ENCODE measurements around the gene AGFG1.

The AGFG1 gene

DNA sequence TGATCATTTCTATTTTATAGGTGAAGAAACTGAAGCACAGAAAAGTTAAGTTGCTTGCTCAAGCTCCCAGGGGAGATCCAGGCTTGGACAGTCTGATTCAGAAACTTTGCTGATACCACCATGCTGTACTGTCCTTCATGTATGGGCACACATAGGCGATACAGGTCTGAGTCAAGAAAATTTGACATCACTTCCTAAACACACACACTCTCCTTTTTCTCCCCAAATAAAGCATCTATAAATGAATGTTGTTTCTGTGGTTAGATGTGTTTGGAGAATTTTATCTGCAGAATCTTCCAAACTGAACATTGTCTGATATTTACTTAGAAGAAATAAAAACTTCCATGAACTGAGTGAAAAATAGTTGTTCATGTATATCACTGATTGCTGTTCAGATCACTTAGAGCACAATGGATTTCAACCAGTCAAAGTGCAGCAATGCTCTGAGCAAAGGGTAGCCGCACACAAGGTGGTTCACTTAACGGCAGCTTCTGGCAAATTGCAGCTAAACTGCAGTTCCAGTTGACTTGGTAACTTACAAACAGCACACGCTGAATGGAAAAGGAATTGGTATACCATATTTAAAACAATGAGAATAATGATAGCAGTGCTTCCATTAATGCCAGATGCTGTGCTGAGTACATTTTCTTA is 10.0 kb upstream of the AGFG1 start:
- DNase-seq (ENCODE audit: low read depth in 2 of 3, low spot score in 1 of 3): no peak

DNA sequence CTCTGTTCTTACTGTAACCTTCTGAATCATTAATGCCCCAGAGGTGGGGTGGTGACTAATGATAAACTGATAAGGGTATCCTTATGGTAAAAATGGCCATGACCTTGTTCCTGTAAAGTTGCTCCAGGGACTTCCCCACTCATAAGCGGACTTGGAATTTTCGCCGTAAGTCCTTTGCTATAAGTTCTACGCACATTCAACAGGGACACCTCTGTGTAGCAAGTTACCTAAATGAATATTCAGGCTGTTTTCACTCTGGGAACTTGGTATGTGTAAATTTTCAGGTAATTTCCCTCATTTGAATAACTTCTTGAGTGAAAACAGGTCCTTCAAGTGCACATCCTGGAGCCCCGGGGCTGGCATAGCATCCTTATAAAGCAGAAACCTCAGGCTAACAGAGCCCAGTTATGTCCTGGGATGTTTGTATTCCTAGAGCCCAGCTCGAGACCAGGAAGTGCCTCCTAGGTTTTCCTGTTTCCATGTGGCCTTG is 9.4 kb upstream of the AGFG1 start:
- DNase-seq (ENCODE audit: low read depth in 2 of 3, low spot score in 1 of 3): no peak

DNA sequence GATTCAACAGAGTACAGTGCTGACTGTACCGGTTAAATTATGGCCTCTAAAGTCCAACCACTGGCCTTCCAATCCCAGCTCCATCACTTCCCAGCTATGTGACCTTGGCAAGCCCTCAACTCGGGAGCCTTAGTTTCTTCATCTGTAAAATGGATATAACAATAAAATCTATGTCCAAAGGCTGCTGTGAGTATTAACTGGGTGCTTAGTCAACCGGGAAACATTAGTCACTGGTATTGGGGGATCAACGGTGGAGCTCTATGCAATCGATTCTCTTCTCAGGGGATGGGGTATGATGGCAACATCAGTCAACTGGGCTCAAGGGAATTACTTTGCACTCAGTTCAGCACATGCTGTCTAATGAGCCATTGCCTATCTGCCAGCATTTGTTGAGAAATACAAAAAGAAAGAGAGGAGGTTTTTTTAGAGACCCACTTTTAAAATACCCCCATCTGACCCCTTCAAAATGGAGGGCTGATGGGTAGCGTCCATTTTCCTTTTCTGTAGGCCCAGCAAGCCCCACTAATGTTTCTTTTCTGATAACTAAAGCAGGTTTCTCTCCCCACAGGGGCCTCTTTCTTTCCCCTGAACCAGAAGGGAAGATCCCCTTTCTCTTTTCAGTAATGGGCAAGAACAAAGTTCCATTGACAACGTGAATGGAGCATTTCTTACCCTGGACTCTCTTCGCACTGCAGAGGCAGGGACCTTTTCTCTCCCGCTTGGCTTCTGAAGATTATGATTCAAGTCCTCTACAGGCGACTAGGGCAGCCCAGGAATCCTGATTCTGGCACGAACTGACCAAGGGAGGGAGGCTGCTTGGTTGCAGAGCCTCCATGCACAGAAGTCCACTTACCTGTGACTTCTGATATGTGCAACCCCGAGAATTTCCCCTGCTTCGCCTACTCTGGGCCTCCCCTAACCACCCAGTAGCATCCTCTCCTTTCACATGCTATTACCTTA is 8.7 kb upstream of the AGFG1 start:
- peak in 1 of 3 donors; percentile 44 for DNase-seq (ENCODE audit: low read depth in 2 of 3, low spot score in 1 of 3)

DNA sequence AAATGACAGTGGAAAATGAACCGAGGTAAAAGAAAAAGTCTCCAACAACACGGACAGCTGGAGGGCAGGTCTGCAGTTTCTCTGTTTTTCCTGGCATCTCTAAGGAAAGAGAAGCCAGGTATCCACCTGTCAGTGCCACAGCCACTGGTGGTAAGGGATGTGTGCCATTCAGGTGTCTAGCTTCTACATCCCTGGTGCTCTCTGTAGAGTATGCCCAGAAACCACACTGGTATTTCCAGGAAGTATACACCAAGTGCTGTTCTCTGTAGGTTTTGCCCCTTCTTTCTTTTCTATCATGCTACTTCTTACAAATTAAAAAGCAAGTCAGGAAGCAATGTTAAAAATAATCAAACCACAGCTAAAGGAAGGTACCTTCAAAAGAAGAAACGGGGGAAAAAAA is 7.6 kb upstream of the AGFG1 start:
- no peak for DNase-seq (ENCODE audit: low read depth in 2 of 3, low spot score in 1 of 3)

- DNase-seq (ENCODE audit: low read depth in 2 of 3, low spot score in 1 of 3): no peak
Measured at GRCh38 chr2:227464851-227465250, 7.1 kb upstream of the AGFG1 start.

DNA sequence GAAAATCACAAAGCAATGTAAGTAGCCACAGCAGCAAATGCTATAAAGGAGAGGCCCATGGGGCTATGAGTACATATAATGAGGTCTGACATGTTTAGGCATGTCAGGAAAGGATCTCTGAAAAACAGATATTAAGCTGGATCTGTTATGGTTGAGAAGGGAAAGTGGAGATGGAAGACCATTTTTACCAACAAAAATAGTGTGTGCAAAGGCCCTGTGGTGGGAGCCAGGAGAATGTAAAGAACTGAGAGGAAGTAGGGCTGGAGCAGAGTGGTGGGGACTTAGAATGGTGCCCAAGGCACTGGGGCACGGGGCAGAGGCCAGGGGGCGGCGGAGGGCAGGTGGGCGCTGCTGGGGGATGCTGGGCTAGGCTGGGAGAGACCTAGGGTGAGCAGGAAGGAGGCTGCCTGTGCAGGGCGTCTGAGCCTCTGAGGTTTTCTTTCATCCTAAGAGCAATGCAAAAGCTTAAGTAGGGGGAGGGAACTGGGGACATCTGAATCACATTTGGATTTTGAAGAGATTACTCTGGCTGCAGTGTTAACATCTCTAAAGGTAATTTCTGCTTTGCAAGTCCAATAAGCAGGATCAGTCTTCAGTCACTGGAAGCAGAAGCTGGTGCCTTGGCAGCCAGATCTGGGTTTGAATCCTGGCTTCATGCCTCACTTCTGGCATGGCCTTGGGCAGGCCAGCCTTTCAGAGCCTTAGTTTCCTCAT is 4.9 kb upstream of the AGFG1 start:
- no peak for DNase-seq (ENCODE audit: low read depth in 2 of 3, low spot score in 1 of 3)

DNA sequence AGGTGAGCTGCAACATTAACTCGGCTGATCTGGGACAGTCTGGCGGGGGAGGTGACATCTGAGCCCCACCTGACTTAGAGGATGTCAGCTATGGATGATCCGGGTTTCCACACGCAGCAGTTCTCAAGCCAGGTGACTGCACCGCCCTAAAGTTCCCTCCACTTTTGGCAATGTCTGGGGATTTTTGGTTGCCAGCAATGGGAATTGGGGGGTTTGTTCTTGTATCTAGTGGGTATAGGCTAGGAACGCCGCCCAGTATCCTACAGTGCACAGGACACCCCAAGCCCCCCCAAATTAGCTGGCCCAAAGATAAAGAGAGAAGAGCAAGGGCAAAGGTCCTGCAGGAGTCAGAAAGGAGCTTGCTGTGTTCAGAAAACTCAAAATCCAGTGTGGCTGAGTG is 544 bp upstream of the AGFG1 start:
- no peak for DNase-seq (ENCODE audit: low read depth in 2 of 3, low spot score in 1 of 3)

GRCh38 chr2:227472265-227473121 is 537 bp downstream of the AGFG1 start:
- no peak for DNase-seq (ENCODE audit: low read depth in 2 of 3, low spot score in 1 of 3)

- no peak for DNase-seq (ENCODE audit: low read depth in 2 of 3, low spot score in 1 of 3)
Measured at GRCh38 chr2:227473122-227473461, 1.1 kb downstream of the AGFG1 start.

DNA sequence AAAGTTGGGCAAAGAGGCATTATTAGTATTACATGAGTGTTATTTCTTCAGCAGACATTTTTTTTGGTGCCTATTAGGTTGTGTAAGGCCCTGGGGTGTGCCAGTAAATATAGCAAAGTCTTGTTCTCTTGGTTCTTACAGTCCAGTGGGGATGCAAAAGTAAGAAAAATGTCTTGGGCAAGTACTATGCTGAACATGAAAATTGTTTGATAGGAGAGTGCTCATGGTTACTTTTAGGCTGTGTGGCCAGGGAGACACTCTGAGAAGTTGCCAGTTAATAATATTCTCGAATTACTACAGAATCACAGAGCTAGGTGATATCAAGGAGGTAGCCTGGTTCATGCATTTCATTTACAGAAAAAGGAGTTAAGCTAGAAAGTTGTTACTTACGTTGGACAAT is 1.9 kb downstream of the AGFG1 start:
- DNase-seq (ENCODE audit: low read depth in 2 of 3, low spot score in 1 of 3): no peak

DNA sequence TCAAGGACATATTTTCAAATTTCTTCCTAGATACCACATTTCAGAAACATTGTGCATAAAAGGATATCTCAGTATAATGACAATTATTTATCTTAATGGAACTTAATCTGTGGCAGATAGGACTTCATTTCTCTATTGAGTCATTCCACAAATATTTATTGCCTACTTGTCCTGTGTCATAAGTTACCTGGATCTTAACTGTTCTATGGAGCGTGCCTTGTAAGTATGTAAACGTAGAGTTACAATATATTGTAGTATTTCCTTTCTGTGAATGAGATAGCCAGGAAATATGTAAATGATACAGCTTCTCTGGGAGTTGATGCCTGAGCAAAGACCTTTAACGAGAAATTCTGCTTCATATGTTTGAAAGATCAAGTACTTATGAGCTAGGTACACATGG is 2.5 kb downstream of the AGFG1 start:
- DNase-seq (ENCODE audit: low read depth in 2 of 3, low spot score in 1 of 3): no peak

DNA sequence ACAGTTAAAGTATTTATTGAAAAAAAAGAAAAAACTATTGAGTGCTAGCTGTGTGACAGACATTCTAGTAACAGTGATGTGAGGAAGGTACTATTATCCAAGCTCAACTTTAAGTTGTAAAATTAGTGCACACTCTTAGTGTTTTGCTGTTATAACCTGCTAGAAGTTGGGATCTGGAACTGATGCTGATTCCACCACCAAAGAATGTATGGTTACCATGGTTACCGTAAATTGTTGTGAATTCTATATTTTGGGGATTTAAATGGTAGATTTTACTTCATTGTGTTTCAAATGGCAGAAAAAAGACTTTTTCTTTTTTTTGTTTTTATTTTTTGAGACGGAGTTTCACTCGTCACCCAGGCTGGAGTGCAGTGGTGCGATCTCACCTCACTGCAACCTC is 5.3 kb downstream of the AGFG1 start:
- no peak for DNase-seq (ENCODE audit: low read depth in 2 of 3, low spot score in 1 of 3)

DNA sequence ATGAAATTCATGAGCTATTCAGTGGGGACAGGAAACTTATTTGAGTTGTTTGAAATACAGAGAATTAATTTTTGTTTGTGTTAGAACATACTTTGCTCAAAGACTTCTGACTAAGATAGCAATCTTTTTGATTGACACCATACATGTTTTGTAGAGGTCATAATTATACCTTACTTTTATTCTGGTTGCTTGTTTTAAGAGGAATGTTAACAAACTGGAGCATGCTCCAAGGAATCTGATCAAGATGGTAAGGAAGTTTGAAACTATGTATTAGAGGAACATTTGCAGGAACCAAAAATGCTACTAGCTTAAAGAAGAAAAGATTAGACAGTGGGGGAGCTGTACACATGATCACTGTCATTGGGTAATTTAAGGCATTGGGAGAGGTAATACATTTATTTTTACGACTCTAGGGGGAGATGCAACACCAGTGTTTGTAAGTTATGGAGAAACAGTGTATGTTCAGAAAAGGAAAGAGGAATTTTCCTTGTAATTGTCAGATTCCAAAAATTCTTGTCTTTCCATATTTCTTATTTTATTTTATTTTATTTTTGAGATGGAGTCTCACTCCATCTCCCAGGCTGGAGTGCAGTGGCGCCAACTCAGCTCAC is 8.0 kb downstream of the AGFG1 start:
- no peak for DNase-seq (ENCODE audit: low read depth in 2 of 3, low spot score in 1 of 3)

DNA sequence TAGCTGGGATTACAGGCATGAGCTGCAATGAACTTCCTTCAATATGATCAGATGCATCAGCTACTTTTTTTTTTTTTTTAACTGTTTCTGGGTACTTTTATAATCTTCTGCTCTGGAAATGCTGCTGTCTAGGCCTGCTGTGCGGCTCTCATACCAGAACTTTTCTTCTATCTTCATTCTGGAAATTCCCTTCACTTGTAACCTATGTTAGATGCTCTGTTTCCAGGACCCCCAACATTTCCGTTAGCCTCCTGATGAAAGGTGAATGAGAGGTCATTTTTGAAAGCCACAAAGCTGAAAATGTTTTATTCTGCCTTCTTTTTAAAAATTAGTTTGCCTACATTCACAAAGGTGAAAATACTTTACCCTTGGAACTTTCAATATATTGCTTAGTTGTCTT is 8.6 kb downstream of the AGFG1 start:
- DNase-seq (ENCODE audit: low read depth in 2 of 3, low spot score in 1 of 3): no peak

DNA sequence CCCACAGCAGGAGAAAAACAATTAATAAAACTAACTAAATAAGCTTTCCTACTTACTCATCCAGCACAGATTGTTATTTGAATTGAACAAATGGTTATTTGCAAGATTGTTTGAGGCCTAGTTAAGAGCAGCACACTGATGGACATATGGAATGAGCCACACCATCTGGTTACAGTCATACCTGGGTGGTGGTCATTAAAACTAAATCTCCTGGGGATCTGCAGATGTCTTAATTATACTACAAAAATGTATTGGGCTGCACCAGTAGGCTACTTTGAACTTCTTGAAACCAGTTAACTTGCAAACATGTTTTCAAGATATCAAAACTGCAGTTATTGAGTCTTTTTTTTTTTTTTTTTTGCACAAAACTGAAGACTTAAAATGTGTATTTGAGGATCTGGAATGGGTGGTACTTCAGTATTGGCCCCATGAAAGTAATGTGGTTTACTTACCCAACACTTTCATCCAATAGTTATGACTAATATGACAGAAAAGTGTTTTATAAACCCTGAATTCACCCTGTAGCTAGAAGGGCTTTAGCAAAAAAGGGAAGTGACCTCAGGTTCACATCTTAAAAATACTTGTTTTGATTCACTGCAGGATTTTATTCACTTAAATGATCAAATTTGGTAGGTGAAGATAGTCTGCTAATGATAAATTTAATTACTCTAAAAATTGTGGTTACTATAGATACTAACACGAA is 10.8 kb downstream of the AGFG1 start:
- no peak for DNase-seq (ENCODE audit: low read depth in 2 of 3, low spot score in 1 of 3)

GRCh38 chr2:227485429-227485828 is 13.5 kb downstream of the AGFG1 start:
- no peak for DNase-seq (ENCODE audit: low read depth in 2 of 3, low spot score in 1 of 3)

- DNase-seq (ENCODE audit: low read depth in 2 of 3, low spot score in 1 of 3): no peak
Measured at GRCh38 chr2:227486688-227487087, 14.7 kb downstream of the AGFG1 start.

DNA sequence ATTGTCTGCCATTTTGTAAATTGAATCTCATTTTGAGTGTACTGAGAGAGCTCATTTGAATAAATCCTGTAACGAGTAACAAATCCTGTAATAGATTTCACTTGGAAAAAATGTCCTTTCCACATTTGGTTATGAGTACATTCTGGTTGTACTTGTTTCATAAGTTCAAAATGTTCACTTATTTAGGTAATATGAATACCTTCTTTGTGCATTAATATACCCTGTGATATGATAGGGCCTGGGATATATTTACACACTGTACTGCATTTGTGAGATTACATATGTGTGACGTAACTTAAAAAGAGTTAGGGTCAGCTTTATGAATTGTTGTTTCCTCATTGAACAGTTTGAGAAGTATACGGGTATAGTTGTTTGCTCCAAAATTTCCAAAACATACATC is 16.1 kb downstream of the AGFG1 start:
- DNase-seq (ENCODE audit: low read depth in 2 of 3, low spot score in 1 of 3): no peak

GRCh38 chr2:227491386-227491785 is 19.4 kb downstream of the AGFG1 start:
- DNase-seq (ENCODE audit: low read depth in 2 of 3, low spot score in 1 of 3): no peak

DNA sequence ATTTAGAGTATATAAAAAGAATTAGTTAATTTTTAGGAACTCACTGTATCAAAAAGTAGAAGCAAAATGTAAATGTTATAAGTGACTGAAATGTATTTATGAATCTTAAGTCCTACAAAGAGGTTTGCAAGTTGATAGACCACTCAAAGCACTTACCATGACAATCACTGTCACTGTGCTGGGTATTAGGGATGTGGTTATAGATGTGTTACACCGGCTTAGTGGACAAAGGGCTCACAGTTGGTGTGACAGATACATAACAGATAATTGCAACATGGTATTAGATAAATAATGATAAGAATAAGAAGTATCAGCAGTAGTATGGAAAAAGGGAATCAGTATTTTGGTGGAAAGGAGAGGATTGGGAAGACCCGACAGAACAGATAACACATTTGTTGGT is 21.6 kb downstream of the AGFG1 start:
- no peak for DNase-seq (ENCODE audit: low read depth in 2 of 3, low spot score in 1 of 3)
